PFSK-1 (cell line): ENCODE results near the gene C2orf49.

ENCODE experiments used
- SIN3A ChIP-seq: IDR thresholded peaks from 2 replicates; pipeline ENCODE4 v1.6.1; 2012; ENCODE audit warnings: mild to moderate bottlenecking, low read length, moderate library complexity, borderline replicate concordance; ENCODE audit not compliant: insufficient read depth
- TF ChIP-seq, protein P1 (sequence below), 2 experiments: IDR thresholded peaks; 2 replicates each; pipeline versions ENCODE4 v1.6.1 to v1.8.0; 2011 to 2012; ENCODE audit warnings: low read depth in 2 of 2, low read length in 2 of 2, control low read depth in 1 of 2, inconsistent platforms in 1 of 2, mild to moderate bottlenecking in 1 of 2, moderate library complexity in 1 of 2; ENCODE audit not compliant: insufficient read depth in 1 of 2

DNA sequence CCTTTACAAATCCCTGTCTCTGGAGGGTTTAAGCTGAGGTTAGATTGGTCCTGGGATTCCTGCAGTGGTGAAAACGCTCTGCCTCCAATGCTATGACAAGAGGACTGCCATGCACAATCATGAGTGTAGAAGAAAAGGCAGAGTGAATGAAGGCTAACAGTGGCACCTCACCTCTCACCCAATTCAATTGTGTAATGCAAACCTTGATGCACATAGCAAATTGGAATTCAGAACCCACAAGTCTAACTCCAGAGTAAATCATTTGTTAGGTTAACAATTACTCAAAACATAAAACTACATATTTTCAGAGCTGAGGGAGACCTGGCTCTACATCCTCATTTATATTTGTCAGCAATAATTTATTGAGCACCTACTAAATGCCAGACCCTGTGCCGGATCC lies 9.7 kb upstream of the C2orf49 start:
- TF ChIP-seq, protein P1, sequence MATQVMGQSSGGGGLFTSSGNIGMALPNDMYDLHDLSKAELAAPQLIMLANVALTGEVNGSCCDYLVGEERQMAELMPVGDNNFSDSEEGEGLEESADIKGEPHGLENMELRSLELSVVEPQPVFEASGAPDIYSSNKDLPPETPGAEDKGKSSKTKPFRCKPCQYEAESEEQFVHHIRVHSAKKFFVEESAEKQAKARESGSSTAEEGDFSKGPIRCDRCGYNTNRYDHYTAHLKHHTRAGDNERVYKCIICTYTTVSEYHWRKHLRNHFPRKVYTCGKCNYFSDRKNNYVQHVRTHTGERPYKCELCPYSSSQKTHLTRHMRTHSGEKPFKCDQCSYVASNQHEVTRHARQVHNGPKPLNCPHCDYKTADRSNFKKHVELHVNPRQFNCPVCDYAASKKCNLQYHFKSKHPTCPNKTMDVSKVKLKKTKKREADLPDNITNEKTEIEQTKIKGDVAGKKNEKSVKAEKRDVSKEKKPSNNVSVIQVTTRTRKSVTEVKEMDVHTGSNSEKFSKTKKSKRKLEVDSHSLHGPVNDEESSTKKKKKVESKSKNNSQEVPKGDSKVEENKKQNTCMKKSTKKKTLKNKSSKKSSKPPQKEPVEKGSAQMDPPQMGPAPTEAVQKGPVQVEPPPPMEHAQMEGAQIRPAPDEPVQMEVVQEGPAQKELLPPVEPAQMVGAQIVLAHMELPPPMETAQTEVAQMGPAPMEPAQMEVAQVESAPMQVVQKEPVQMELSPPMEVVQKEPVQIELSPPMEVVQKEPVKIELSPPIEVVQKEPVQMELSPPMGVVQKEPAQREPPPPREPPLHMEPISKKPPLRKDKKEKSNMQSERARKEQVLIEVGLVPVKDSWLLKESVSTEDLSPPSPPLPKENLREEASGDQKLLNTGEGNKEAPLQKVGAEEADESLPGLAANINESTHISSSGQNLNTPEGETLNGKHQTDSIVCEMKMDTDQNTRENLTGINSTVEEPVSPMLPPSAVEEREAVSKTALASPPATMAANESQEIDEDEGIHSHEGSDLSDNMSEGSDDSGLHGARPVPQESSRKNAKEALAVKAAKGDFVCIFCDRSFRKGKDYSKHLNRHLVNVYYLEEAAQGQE (IDR thresholded peaks at IDR 0.05; ENCODE audit: insufficient read depth in 1 of 2, low read depth in 2 of 2, low read length in 2 of 2) = no peak
- no peak for TF ChIP-seq SIN3A
